K562 (cell line): ENCODE results near the gene RAB38. TPM values are rescaled to one million over a fixed set of nuclear protein-coding genes. Genes with fewer than 3 reads are reported as not detected.

ENCODE experiments used
- BHLHE40 ChIP-seq: IDR thresholded peaks from 2 replicates; pipeline ENCODE4 v1.6.1; 2011; ENCODE audit warnings: low read length, improper control_type of control experiment
- CC2D1A ChIP-seq: fragments of 450-650 bp; IDR thresholded peaks from 2 replicates; pipeline ENCODE4 v1.6.1; 2017; ENCODE audit warnings: mild to moderate bottlenecking
- NFIC ChIP-seq: fragments of 450-650 bp; IDR thresholded peaks from 2 replicates; pipeline ENCODE4 v1.6.1; 2017; ENCODE audit warnings: mild to moderate bottlenecking, inconsistent platforms
- polyA plus RNA-seq, 8 experiments: library from polyadenylated mRNA; depleted of rRNA in 4 of 8; stranded (reverse) in 5 of 8; unstranded in 3 of 8; fragments of >200 nt; fragmentation: Nextera tagmentation in 2 of 8; fragmentation: Illumina TruSeq in 1 of 8; extraction: Ambion mirVana in 2 of 8; extraction: Trizol in 1 of 8; gene quantifications; 2 replicates each; pipeline versions ENCODE4 v1.2.1 to v1.2.3, GENCODE V29; 2011 to 2014; ENCODE audit warnings: inconsistent platforms in 1 of 8, missing spikeins in 1 of 8
- total RNA-seq, 7 experiments: library from RNA; depleted of rRNA in 6 of 7; stranded (reverse); fragments of >200 nt in 6 of 7; fragmentation: Illumina TruSeq in 2 of 7; extraction: Trizol in 2 of 7; gene quantifications; 2 replicates each; pipeline versions ENCODE4 v1.2.1 to v1.2.3, GENCODE V29; 2011 to 2021; ENCODE audit warnings: low replicate concordance in 1 of 7
- TF ChIP-seq, protein P1 (sequence below): fragments of 450-650 bp; conservative IDR thresholded peaks from 2 replicates; pipeline ENCODE4 v1.6.1; 2016; ENCODE audit warnings: missing genetic modification characterization, low read depth, mild to moderate bottlenecking, control low read depth, missing compliant biosample characterization
- TF ChIP-seq, protein P2 (sequence below): sonication (generic); formaldehyde crosslinking; IDR thresholded peaks from 2 replicates; pipeline ENCODE4 v1.8.0; 2022; ENCODE audit warnings: mild to moderate bottlenecking, missing genetic modification reagents
- TF ChIP-seq, protein P3 (sequence below): fragments of 450-650 bp; IDR thresholded peaks from 2 replicates; pipeline ENCODE4 v1.6.1; 2017; ENCODE audit warnings: antibody characterized with exemption

Gene RAB38
- total and polyA plus RNA-seq, 9 of the 15 experiments (the other 6 are each of a cell fraction or from before 2014, with no cell fraction given) = 0.59 to 2.9 (median 2.2) TPM

DNA sequence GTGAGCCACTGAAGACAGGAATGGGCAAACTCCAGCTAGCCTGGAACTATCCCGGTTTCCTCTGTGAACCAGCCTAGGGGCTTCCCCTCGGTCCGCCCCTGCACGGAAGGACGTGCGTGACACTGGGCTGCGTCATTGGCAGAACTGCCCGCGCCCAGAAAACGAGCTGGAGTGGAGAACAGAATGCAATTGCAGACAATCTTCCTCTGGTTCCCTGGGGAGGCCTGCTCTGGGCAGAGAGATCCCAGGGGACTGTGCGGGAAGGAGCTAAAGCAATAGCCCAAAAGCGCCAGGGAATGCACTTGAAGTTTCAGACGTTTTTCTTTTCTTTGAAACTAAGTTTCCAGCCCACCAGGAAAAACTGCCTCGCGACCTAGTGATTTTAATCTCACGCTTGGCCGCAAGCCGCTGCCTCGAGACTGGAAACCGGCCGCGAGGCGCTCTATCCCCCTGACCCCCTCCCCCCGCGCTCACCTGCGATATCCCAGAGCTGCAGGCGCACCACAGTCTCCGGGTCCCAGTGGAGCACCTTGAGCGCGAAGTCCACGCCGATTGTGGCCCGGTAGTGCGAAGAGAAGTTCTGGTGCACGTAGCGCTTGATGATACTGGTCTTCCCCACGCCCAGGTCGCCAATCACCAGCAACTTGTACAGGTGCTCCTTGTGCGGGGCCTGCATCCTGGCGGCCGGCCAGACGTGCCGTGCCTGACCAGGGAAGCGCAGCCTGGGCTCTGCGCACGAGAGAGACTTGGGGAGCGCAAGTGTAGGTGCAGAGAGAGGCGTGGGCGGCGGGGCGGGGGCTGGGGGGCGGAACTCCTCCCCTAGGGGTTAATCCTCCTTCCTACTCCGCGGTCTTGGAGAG, at the start of gene RAB38 (continued):
- TF ChIP-seq, protein P1, sequence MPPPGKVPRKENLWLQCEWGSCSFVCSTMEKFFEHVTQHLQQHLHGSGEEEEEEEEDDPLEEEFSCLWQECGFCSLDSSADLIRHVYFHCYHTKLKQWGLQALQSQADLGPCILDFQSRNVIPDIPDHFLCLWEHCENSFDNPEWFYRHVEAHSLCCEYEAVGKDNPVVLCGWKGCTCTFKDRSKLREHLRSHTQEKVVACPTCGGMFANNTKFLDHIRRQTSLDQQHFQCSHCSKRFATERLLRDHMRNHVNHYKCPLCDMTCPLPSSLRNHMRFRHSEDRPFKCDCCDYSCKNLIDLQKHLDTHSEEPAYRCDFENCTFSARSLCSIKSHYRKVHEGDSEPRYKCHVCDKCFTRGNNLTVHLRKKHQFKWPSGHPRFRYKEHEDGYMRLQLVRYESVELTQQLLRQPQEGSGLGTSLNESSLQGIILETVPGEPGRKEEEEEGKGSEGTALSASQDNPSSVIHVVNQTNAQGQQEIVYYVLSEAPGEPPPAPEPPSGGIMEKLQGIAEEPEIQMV (tag) = peak; percentile 64; the same call in 1 of the 2 replicates
- TF ChIP-seq, protein P2, sequence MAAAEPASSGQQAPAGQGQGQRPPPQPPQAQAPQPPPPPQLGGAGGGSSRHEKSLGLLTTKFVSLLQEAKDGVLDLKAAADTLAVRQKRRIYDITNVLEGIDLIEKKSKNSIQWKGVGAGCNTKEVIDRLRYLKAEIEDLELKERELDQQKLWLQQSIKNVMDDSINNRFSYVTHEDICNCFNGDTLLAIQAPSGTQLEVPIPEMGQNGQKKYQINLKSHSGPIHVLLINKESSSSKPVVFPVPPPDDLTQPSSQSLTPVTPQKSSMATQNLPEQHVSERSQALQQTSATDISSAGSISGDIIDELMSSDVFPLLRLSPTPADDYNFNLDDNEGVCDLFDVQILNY (CRISPR knock-in tag) = no peak
- TF ChIP-seq NFIC = peak; percentile 57
- TF ChIP-seq, protein P3, sequence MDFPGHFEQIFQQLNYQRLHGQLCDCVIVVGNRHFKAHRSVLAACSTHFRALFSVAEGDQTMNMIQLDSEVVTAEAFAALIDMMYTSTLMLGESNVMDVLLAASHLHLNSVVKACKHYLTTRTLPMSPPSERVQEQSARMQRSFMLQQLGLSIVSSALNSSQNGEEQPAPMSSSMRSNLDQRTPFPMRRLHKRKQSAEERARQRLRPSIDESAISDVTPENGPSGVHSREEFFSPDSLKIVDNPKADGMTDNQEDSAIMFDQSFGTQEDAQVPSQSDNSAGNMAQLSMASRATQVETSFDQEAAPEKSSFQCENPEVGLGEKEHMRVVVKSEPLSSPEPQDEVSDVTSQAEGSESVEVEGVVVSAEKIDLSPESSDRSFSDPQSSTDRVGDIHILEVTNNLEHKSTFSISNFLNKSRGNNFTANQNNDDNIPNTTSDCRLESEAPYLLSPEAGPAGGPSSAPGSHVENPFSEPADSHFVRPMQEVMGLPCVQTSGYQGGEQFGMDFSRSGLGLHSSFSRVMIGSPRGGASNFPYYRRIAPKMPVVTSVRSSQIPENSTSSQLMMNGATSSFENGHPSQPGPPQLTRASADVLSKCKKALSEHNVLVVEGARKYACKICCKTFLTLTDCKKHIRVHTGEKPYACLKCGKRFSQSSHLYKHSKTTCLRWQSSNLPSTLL = 0 out of 2 replicates have a peak, but pooled peaks have one; percentile 40
- 0 out of 2 replicates have a peak, but pooled peaks have one; percentile 18 for TF ChIP-seq CC2D1A
- TF ChIP-seq BHLHE40 = no peak
